AG09309 (cell line): Measurements from ENCODE around the gene PGA4.

Source experiments
- DNase-seq: peaks from one replicate; pipeline ENCODE4 v3.0.0-alpha.2; 2010; ENCODE audit warnings: low read depth
- H3K4me3 ChIP-seq: 2 replicates; pipeline ENCODE4 v1.5.1; 2011; ENCODE audit warnings: mild to moderate bottlenecking, low read depth, low read length, moderate library complexity; ENCODE audit not compliant: control insufficient read depth
- TF ChIP-seq, protein P1 (sequence below): IDR thresholded peaks from 2 replicates; pipeline ENCODE4 v1.5.1; 2011; ENCODE audit warnings: mild to moderate bottlenecking, low read depth, low read length, inconsistent platforms; ENCODE audit not compliant: insufficient read depth, control insufficient read depth; ENCODE audit errors: missing control alignments

The PGA4 gene

DNA sequence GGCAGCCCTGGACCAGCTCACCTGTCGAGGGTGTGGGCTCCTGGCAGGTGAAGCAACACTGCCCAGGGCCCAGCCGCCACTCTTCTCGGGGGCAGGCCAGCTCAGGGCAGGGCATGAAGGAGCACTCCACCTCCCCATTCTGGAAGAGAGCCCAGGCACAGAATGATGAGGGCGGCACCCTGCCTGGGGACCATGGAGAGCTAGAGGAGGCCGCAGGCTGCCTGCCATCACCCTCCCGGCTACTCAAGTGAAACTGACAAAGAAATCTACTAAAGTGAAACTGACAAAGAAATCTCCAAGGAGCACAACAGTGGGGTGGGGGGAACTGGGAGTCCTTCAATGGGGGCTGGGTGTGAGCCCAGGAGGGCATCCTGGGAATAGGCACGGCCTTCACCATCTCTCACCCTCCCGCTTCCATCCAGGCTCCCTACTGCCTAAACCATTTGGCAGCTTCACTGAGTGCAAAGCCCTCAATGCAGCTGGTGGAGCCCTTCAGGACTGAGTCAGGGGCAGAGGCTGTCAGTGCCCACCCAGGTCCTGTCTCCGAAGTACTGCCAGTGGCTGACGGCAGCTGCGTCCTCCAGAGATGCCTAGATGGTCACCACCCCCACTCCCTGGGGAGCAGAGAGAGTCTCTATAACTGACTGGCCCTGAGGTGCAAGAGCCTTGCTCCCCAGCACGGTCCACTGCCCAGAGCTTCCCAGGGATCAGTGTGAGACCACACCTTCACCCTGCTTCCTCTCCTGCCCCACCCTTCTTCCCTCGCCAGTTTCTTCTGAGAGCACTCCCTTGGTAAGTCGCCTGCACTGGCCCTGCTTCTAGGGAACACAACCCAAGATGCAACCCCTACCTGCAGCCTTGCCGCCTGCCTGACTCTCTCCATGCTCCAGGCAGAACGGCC, 51.3 kb downstream of the PGA4 start:
- TF ChIP-seq, protein P1, sequence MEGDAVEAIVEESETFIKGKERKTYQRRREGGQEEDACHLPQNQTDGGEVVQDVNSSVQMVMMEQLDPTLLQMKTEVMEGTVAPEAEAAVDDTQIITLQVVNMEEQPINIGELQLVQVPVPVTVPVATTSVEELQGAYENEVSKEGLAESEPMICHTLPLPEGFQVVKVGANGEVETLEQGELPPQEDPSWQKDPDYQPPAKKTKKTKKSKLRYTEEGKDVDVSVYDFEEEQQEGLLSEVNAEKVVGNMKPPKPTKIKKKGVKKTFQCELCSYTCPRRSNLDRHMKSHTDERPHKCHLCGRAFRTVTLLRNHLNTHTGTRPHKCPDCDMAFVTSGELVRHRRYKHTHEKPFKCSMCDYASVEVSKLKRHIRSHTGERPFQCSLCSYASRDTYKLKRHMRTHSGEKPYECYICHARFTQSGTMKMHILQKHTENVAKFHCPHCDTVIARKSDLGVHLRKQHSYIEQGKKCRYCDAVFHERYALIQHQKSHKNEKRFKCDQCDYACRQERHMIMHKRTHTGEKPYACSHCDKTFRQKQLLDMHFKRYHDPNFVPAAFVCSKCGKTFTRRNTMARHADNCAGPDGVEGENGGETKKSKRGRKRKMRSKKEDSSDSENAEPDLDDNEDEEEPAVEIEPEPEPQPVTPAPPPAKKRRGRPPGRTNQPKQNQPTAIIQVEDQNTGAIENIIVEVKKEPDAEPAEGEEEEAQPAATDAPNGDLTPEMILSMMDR: no peak
- DNase-seq: no peak

DNA sequence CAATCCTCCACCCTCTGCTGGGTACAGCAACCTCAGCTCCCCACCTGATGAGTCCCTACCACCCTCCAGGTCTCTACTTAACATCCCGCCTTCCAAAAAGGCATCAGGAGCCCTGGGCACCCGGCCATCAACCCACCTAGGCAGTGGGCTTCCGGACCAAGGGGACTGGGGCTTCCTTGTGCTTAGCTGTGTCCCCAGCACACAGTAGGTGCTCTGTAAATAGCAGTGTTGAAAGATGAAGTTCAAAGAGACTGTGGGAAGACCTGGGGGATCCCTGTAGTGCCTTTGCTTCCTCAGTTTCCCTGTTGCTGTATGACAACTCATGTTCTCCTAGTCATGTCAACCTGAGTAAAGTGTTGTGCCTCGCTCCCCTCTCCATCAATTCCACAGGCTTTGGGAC, 51.9 kb downstream of the PGA4 start:
- no peak for DNase-seq
- no peak overlapping the region for H3K4me3 ChIP-seq
- TF ChIP-seq, protein P1: no peak

More for the DNA sequence above, 51.3 kb downstream of the PGA4 start:
- no peak overlapping the region for H3K4me3 ChIP-seq

DNA sequence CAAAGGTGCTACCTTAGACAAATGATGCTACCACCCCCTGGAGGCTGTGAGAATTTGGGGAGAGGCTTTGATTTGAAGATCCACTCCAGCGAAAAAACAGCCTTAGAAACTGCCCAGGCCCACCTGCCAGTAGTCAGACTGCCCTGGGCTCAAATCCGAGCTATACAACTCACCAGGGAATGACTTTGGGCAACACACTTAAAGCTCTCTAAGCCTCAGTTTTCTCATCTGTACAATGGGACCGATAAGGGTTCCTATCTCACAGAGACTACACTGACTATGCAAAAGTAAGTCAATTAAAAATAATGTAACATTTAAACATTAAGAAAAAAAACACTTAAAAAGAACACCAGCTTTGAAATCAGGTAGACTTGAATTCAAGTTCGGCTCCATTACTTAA, 53.0 kb downstream of the PGA4 start:
- H3K4me3 ChIP-seq: no peak overlapping the region
- TF ChIP-seq, protein P1: no peak
- DNase-seq: no peak

DNA sequence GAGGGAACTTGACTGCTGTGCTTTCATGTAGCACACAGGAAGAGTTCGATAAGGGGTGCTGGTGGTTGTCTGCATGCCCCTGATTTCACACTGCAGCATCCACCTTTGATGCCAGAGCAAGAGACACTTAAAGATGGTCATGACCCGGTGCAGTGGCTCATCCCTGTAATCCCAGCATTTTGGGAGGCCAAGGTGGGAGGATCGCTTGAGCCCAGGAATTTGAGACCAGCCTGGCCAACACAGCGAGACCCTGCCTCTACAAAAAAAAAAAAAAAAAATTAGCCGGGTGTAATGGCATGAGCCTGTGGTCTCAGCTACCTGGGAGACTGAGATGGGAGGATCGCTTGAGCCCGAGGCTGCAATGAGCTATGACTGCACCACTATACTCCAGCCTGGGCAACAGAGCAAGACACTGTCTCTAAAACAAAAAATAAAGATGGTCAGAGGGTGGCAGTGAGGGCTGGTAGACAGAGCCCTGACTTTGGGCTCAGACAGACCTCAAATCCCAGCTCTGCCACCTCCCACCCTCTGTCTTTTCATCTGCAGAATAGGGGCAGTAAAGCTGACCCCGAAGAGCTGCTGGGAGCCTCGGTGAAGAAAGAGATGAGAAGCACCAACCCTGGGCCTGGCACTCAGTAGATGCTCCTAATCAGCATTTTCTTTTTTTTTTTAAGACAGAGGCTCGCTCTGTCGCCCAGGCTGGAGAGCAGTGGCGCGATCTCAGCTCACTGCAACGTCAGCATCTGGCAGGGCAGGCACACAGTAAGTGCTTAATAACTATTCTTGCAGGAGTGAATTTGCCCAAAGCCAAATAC, 55.2 kb downstream of the PGA4 start:
- H3K4me3 ChIP-seq: no peak overlapping the region
- no peak for DNase-seq
- TF ChIP-seq, protein P1: no peak

DNA sequence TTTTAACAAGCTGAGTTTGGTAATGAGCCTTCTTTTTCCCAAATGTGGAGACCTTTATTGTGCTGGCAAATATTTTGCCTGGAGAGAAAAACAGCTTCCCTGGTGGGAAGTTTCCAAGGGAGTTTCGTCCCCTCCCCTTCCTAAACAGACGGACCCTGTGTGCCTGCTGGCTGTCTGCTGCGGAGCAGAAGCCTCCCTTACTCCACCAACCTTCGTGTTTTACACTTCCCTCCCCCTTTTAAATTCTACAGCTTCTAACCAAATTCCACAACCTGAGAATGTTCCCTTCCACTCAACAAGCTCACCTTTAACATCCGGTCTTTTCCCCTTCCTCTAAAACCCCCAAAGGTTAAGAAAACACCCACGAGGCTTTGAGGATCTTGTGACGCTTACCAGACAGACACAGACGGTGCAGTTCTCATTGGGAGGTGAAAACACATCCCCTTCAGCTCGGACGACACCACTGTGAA, 55.9 kb downstream of the PGA4 start:
- TF ChIP-seq, protein P1: no peak
- no peak overlapping the region for H3K4me3 ChIP-seq
- DNase-seq: no peak

DNA sequence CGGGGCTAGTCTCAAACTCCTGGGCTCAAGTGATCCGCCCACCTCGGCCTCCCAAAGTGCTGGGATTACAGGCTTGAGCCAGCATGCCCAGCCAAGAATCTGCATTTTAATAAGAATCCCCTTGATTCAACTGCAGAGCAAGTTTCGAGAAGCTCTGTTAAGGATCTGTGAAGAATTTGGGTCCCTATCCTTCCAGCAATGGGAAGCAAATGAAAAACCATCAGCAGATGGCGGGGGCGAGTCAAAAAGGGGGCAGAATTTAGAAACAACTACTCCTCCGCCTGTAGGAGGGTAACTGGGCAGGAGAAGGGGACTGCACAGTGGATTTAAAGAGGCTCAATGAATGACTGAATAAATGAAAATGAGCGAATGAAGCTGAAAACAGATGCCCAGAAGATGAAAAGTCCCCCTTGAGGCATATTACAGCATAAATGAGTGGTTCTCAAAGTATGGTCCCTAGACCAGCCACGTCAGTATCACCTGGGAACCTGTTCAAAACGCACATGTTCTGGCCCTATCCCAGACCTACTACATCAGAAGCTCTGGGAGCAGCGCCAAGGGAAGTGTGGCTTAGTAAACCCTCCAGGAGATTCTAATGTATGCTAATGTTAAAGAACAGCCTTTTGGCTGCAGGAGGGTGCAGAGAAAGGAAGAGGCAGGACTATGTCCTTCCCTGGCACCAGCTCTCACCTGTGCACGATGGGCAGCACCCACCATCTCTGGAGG, 58.0 kb downstream of the PGA4 start:
- H3K4me3 ChIP-seq: no peak overlapping the region
- no peak for DNase-seq
- TF ChIP-seq, protein P1: no peak
